Right atrium auricular region (tissue), 2 donors: ENCODE measurements around the gene CEBPE. TPM values are rescaled to one million over a fixed set of nuclear protein-coding genes. Genes with fewer than 3 reads are reported as not detected.

Experiments used
- DNase-seq: peaks from one replicate; pipeline ENCODE4 v3.0.0-alpha.2; 2019; ENCODE audit warnings: low spot score
- H3K27ac ChIP-seq, 2 donors: fragments of 200-600 bp; sonication (generic); 1 replicate in 1 of 2; 2 replicates in 1 of 2; pipeline ENCODE4 v1.5.1; 2016 to 2019
- H3K27me3 ChIP-seq, 2 donors: fragments of 200-600 bp; sonication (generic); one replicate each; pipeline versions ENCODE4 v1.5.1 to v1.6.0; 2017 to 2019
- H3K36me3 ChIP-seq: fragments of 200-600 bp; sonication (generic); one replicate; pipeline ENCODE4 v1.5.1; 2016
- H3K4me1 ChIP-seq, 2 donors: fragments of 200-600 bp; sonication (generic); one replicate each; pipeline versions ENCODE4 v1.5.1 to v1.6.0; 2017 to 2019
- H3K4me3 ChIP-seq, 2 donors: fragments of 200-600 bp; sonication (generic); 1 replicate in 1 of 2; 2 replicates in 1 of 2; pipeline ENCODE4 v1.5.1; 2017 to 2019; ENCODE audit warnings: mild to moderate bottlenecking in 1 of 2, moderate library complexity in 1 of 2
- H3K9me3 ChIP-seq, 2 donors: fragments of 200-600 bp; sonication (generic); one replicate each; pipeline ENCODE4 v1.5.1; 2019
- total RNA-seq, 2 donors: library from RNA; depleted of rRNA; stranded (reverse); fragments of >200 nt; gene quantifications; one replicate each; pipeline ENCODE4 v1.1.0, GENCODE V29; 2016
- TF ChIP-seq, protein P1 (sequence below), 2 donors: fragments of 200-600 bp; sonication (generic); IDR thresholded peaks; one replicate each; pipeline ENCODE4 v1.5.1; 2019; ENCODE audit warnings: antibody characterized with exemption in 2 of 2

Gene CEBPE
- total RNA-seq, 2 donors from 2014 or later: not detected

DNA sequence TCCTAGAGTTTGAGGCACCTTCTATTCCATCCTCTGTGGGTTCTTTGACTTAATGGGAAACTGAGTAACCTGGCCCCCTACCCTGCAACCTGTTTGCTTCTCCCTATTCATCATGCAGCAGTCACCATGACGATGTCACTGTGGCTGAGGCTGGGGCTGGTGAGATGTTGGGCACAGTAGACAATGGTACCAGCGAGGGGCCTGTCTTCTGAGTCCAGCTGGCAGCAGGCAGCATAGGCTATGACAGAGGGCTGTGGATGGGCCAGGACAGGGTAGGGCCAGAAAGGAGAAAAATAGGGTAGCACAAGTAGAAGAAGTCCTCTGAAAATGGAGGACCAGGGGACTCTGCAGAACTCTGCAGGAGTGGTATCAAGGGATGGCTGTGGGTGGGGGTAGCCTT is 16.3 kb downstream of the CEBPE start:
- Histone ChIP-seq H3K27ac (no peak overlapping the region), H3K4me3 (no peak overlapping the region), H3K4me1 (peaks cover 0 to 13% of the 10 kb centered on the region in 2 donors), H3K27me3 (no peaks in the 10 kb centered on the region), H3K9me3 (no peaks in the 10 kb centered on the region), H3K36me3 (peaks cover 8% of the 10 kb centered on the region)
- TF ChIP-seq, protein P1, sequence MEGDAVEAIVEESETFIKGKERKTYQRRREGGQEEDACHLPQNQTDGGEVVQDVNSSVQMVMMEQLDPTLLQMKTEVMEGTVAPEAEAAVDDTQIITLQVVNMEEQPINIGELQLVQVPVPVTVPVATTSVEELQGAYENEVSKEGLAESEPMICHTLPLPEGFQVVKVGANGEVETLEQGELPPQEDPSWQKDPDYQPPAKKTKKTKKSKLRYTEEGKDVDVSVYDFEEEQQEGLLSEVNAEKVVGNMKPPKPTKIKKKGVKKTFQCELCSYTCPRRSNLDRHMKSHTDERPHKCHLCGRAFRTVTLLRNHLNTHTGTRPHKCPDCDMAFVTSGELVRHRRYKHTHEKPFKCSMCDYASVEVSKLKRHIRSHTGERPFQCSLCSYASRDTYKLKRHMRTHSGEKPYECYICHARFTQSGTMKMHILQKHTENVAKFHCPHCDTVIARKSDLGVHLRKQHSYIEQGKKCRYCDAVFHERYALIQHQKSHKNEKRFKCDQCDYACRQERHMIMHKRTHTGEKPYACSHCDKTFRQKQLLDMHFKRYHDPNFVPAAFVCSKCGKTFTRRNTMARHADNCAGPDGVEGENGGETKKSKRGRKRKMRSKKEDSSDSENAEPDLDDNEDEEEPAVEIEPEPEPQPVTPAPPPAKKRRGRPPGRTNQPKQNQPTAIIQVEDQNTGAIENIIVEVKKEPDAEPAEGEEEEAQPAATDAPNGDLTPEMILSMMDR (IDR thresholded peaks at IDR 0.05): no peak
- DNase-seq: peak; percentile 55

GRCh38 chr14:23101986-23102625 is 16.9 kb downstream of the CEBPE start:
- no peak for DNase-seq
- Histone ChIP-seq H3K9me3 (no peaks in the 10 kb centered on the region), H3K36me3 (peaks cover 10% of the 10 kb centered on the region), H3K27me3 (no peaks in the 10 kb centered on the region), H3K27ac (no peak overlapping the region), H3K4me3 (no peak overlapping the region), H3K4me1 (peaks cover 0 to 20% of the 10 kb centered on the region in 2 donors)
- TF ChIP-seq, protein P1 (IDR thresholded peaks at IDR 0.05): no peak

DNA sequence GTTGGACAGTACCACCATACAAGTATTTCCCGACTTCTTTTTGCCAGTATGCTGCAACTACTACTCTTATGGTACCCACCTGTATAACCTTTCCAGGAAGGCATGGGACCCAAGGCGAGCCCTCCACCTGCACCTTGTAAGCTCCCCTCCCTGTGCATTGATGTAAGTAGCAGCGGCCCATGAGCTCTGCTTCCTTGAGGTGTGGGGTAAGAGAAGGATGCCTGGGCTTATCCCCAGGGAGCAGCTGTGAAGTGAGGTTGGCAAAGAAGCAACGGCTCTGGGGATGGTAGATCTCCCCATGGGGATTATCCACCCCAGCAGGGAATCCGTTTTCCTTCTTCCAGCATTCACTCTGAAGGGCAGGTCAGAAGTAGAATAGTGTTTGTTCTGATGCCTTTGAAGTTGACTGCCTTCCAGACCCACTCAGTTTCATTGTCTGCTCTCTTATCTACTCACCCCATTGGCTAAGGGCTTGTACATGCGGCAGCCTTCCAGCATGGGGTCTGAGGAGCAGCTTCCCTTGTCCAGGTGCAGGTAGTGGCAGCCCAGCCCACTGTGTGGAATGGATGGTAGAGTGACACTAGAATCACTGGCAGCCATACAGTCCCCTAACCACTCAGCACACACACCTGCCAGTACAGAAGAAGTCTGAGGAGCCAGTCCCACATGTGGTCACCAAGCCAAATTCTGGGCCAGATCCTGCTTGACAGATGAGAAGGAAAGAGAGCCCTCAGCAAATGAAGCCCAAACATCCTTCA is 17.7 kb downstream of the CEBPE start:
- DNase-seq: no peak
- peaks cover 0 to 27% of the 10 kb centered on the region in 2 donors for H3K4me1 ChIP-seq
- H3K4me3 ChIP-seq: no peak overlapping the region
- TF ChIP-seq, protein P1 (IDR thresholded peaks at IDR 0.05): no peak
- H3K36me3 ChIP-seq: peaks cover 10% of the 10 kb centered on the region
- no peaks in the 10 kb centered on the region for H3K27me3 ChIP-seq
- no peaks in the 10 kb centered on the region for H3K9me3 ChIP-seq
- H3K27ac ChIP-seq: no peak overlapping the region

- H3K4me1 ChIP-seq: peaks cover 0 to 31% of the 10 kb centered on the region in 2 donors
- no peaks in the 10 kb centered on the region for H3K27me3 ChIP-seq
- no peaks in the 10 kb centered on the region for H3K9me3 ChIP-seq
- H3K27ac ChIP-seq: no peak overlapping the region
- TF ChIP-seq, protein P1 (IDR thresholded peaks at IDR 0.05): no peak
- H3K4me3 ChIP-seq: no peak overlapping the region
- H3K36me3 ChIP-seq: peaks cover 10% of the 10 kb centered on the region
- DNase-seq: no peak
Observed at GRCh38 chr14:23099212-23099861, 19.7 kb downstream of the CEBPE start.

GRCh38 chr14:23097786-23098185 is 21.3 kb downstream of the CEBPE start:
- Histone ChIP-seq H3K27me3 (no peaks in the 10 kb centered on the region), H3K4me1 (peaks cover 0 to 44% of the 10 kb centered on the region in 2 donors), H3K9me3 (no peaks in the 10 kb centered on the region), H3K4me3 (no peak overlapping the region), H3K27ac (no peak overlapping the region), H3K36me3 (peaks cover 19% of the 10 kb centered on the region)
- DNase-seq: no peak
- TF ChIP-seq, protein P1 (IDR thresholded peaks at IDR 0.05): no peak
